HepG2 (cell line): Measurements from ENCODE around the gene TMEM121. TPM values are rescaled to one million over a fixed set of nuclear protein-coding genes. Genes with fewer than 3 reads are reported as not detected.

Source experiments
- BCL6 ChIP-seq: IDR thresholded peaks from 2 replicates; pipeline ENCODE4 v1.6.1; 2016; ENCODE audit warnings: missing genetic modification reagents, missing compliant biosample characterization
- CSRNP2 ChIP-seq: sonication (generic); formaldehyde crosslinking; conservative IDR thresholded peaks from 2 replicates; pipeline ENCODE4 v1.8.0; 2022; ENCODE audit warnings: low read depth, missing genetic modification reagents
- FOSL1 ChIP-seq: sonication (generic); formaldehyde crosslinking; IDR thresholded peaks from 2 replicates; pipeline ENCODE4 v1.9.0; 2021; ENCODE audit warnings: missing genetic modification reagents, borderline replicate concordance
- FOXP4 ChIP-seq: sonication (generic); formaldehyde crosslinking; IDR thresholded peaks from 2 replicates; pipeline ENCODE4 v1.4.0; 2020; ENCODE audit warnings: missing genetic modification reagents
- KDM3A ChIP-seq: IDR thresholded peaks from 2 replicates; pipeline ENCODE4 v1.6.1; 2018; ENCODE audit warnings: low read depth, missing compliant biosample characterization
- MAFG ChIP-seq: sonication (generic); formaldehyde crosslinking; IDR thresholded peaks from 2 replicates; pipeline ENCODE4 v1.5.1; 2020; ENCODE audit warnings: mild to moderate bottlenecking, missing genetic modification reagents
- PATZ1 ChIP-seq: sonication (generic); formaldehyde crosslinking; IDR thresholded peaks from 2 replicates; pipeline ENCODE4 v1.4.0; 2020; ENCODE audit warnings: missing genetic modification reagents
- PCBP1 ChIP-seq: fragments of 200-400 bp; formaldehyde crosslinking; IDR thresholded peaks from 2 replicates; pipeline ENCODE4 v1.6.1; 2017; ENCODE audit warnings: mild to moderate bottlenecking, low read depth, low read length, borderline replicate concordance
- PLSCR1 ChIP-seq: sonication (generic); formaldehyde crosslinking; IDR thresholded peaks from 2 replicates; pipeline ENCODE4 v1.5.0; 2020; ENCODE audit warnings: missing genetic modification reagents, mild to moderate bottlenecking, borderline replicate concordance
- TBX2 ChIP-seq: sonication (generic); formaldehyde crosslinking; IDR thresholded peaks from 2 replicates; pipeline ENCODE4 v1.5.0; 2020; ENCODE audit warnings: missing genetic modification reagents, mild to moderate bottlenecking, borderline replicate concordance
- THAP9 ChIP-seq: sonication (generic); formaldehyde crosslinking; IDR thresholded peaks from 2 replicates; pipeline ENCODE4; 2020; ENCODE audit warnings: missing genetic modification reagents, mild to moderate bottlenecking, borderline replicate concordance
- XBP1 ChIP-seq: sonication (generic); formaldehyde crosslinking; IDR thresholded peaks from 2 replicates; pipeline ENCODE4 v1.5.0; 2020; ENCODE audit warnings: missing genetic modification reagents
- XRCC5 ChIP-seq: fragments of 200-400 bp; formaldehyde crosslinking; optimal IDR thresholded peaks from 2 replicates; pipeline ENCODE3; 2017; ENCODE audit warnings: mild to moderate bottlenecking, low read length
- ZNF124 ChIP-seq: sonication (generic); formaldehyde crosslinking; IDR thresholded peaks from 2 replicates; pipeline ENCODE4 v1.4.0; 2020; ENCODE audit warnings: missing genetic modification reagents
- ZNF274 ChIP-seq: sonication (generic); formaldehyde crosslinking; IDR thresholded peaks from 2 replicates; pipeline ENCODE4 v1.5.1; 2020; ENCODE audit warnings: mild to moderate bottlenecking, missing genetic modification reagents
- ZNF616 ChIP-seq: sonication (generic); formaldehyde crosslinking; IDR thresholded peaks from 2 replicates; pipeline ENCODE4 v1.5.0; 2020; ENCODE audit warnings: low read depth, mild to moderate bottlenecking, missing genetic modification reagents
- ZNF713 ChIP-seq: sonication (generic); formaldehyde crosslinking; IDR thresholded peaks from 2 replicates; pipeline ENCODE4 v1.4.0; 2020; ENCODE audit warnings: mild to moderate bottlenecking, missing genetic modification reagents
- ZNF761 ChIP-seq: sonication (generic); formaldehyde crosslinking; conservative IDR thresholded peaks from 2 replicates; pipeline ENCODE4 v1.4.0; 2020; ENCODE audit warnings: mild to moderate bottlenecking, missing genetic modification reagents
- polyA plus RNA-seq, 8 experiments: library from polyadenylated mRNA; depleted of rRNA in 3 of 8; stranded (reverse) in 7 of 8; unstranded in 1 of 8; fragments of >200 nt; fragmentation: Illumina TruSeq in 4 of 8; extraction: Trizol in 4 of 8; gene quantifications; 2 replicates each; pipeline versions ENCODE4 v1.2.1 to v1.2.3, GENCODE V29; 2011 to 2016; ENCODE audit warnings: low read depth in 4 of 8, missing spikeins in 1 of 8, mixed read lengths in 1 of 8; ENCODE audit not compliant: insufficient read depth in 1 of 8
- total RNA-seq, 5 experiments: library from RNA; depleted of rRNA; stranded (reverse); fragments of >200 nt; fragmentation: Illumina TruSeq; extraction: Trizol; gene quantifications; 2 replicates each; pipeline ENCODE4 v1.2.3, GENCODE V29; 2016; ENCODE audit warnings: low read depth in 1 of 5

TMEM121 gene
- total and polyA plus RNA-seq, 2 of the 13 experiments (the other 11 are each of a cell fraction or from before 2014, with no cell fraction given) = 6.6 to 19.0 TPM

GRCh38 chr14:105480807-105481801, 45.3 kb upstream of the TMEM121 start (continued):
- TF ChIP-seq THAP9 (CRISPR knock-in tag) = peak; percentile 40; the same call in 1 of the 2 replicates
- peak; percentile 91 for TF ChIP-seq XRCC5
- peak; percentile 83; the same call in 1 of the 2 replicates for TF ChIP-seq ZNF274 (CRISPR knock-in tag)
- TF ChIP-seq ZNF761 = no peak
- TF ChIP-seq FOSL1 (CRISPR knock-in tag) = no peak
- TF ChIP-seq ZNF713 (CRISPR knock-in tag) = 0 out of 2 replicates have a peak, but pooled peaks have one; percentile 90
- 0 out of 2 replicates have a peak, but pooled peaks have one; percentile 7 for TF ChIP-seq FOXP4 (CRISPR knock-in tag)
- TF ChIP-seq PATZ1 (CRISPR knock-in tag) = peak; percentile 77
- TF ChIP-seq XBP1 (CRISPR knock-in tag) = no peak
- no peak for TF ChIP-seq PCBP1
- TF ChIP-seq TBX2 (CRISPR knock-in tag) = peak; percentile 50; the same call in 1 of the 2 replicates
- peak; percentile 51; the same call in 1 of the 2 replicates for TF ChIP-seq KDM3A (CRISPR knock-in tag)
- no peak for TF ChIP-seq CSRNP2
- 0 out of 2 replicates have a peak, but pooled peaks have one; percentile 23 for TF ChIP-seq BCL6
- TF ChIP-seq ZNF124 = peak; percentile 24; the same call in 1 of the 2 replicates
- 0 out of 2 replicates have a peak, but pooled peaks have one; percentile 22 for TF ChIP-seq ZNF616 (CRISPR knock-in tag)
- no peak for TF ChIP-seq MAFG (CRISPR knock-in tag)
- TF ChIP-seq PLSCR1 (CRISPR knock-in tag) = no peak
